ENCODE results near the gene LRG1.

DNA sequence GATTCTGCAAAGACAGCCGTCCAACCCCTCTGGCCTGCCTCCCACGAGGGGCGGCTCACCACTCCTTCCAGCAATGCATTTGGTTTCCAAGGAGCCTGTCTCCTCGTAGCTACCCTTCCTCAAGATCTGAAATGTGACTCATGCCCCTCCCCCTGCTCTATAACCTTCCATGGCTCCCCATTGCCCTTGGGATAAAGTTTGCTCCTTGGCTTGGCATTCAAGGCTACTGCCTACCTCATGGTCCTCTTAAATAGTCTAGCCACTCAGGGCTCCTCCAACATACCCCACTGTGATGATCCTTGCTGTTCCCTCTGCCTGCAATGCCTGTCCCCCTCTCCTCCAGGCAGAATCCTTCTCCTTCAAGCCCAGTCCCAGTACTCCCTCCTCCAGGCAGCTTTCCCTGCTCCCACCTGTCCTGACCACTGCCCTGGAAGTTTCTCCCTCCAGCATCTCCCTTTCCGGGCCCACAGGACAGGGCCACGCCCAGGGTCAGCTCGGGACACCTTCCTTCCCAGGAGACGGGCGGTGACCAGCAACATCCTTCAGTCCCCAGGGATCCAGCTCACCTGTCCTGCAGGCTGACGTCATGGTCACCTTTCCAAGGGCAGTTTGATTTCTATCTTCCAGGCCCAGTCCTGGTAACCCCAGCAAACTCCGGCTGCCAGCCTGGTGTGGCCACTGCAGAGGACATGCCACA is 38.9 kb upstream of the LRG1 start:
- no peak for TF ChIP-seq CEBPB (IDR thresholded peaks at IDR 0.05; ENCODE audit: borderline replicate concordance in 1 of 2, low read depth in 2 of 2, low read length in 2 of 2)
- TF ChIP-seq POLR2AphosphoS5 (IDR thresholded peaks at IDR 0.05; ENCODE audit: low read length) = no peak
- TF ChIP-seq EZH2 (IDR thresholded peaks at IDR 0.05; ENCODE audit: borderline replicate concordance, control insufficient read depth, low read depth, low read length) = no peak
- no peak for TF ChIP-seq NFYB (IDR thresholded peaks at IDR 0.05; ENCODE audit: insufficient read depth, low read depth, low read length)
- no peak for TF ChIP-seq HDAC2 (IDR thresholded peaks at IDR 0.05)
- TF ChIP-seq, protein P1, sequence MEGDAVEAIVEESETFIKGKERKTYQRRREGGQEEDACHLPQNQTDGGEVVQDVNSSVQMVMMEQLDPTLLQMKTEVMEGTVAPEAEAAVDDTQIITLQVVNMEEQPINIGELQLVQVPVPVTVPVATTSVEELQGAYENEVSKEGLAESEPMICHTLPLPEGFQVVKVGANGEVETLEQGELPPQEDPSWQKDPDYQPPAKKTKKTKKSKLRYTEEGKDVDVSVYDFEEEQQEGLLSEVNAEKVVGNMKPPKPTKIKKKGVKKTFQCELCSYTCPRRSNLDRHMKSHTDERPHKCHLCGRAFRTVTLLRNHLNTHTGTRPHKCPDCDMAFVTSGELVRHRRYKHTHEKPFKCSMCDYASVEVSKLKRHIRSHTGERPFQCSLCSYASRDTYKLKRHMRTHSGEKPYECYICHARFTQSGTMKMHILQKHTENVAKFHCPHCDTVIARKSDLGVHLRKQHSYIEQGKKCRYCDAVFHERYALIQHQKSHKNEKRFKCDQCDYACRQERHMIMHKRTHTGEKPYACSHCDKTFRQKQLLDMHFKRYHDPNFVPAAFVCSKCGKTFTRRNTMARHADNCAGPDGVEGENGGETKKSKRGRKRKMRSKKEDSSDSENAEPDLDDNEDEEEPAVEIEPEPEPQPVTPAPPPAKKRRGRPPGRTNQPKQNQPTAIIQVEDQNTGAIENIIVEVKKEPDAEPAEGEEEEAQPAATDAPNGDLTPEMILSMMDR (IDR thresholded peaks at IDR 0.05 in 2 of 3, conservative IDR thresholded peaks at IDR 0.05 in 1 of 3; ENCODE audit: control insufficient read depth in 2 of 3, extremely low read depth in 1 of 3, insufficient read depth in 1 of 3, low read depth in 3 of 3, low read length in 3 of 3) = no peak
- no peak for TF ChIP-seq FOXK2 (IDR thresholded peaks at IDR 0.05)
- no peak for TF ChIP-seq NR2C2 (IDR thresholded peaks at IDR 0.05; ENCODE audit: borderline replicate concordance, control insufficient read depth, insufficient read length, low read depth)
- TF ChIP-seq RFX5 (IDR thresholded peaks at IDR 0.05; ENCODE audit: low read depth, low read length) = no peak
- TF ChIP-seq CREM (IDR thresholded peaks at IDR 0.05; ENCODE audit: low read depth) = no peak
